H1 (cell line): ENCODE results near the gene LRRC61. TPM values are rescaled to one million over a fixed set of nuclear protein-coding genes. Genes with fewer than 3 reads are reported as not detected.

ENCODE experiments used
- CTCF ChIA-PET: fragments of 300-600 bp; sonication (Branson Sonifier 250); formaldehyde crosslinking; loops from one replicate; lab custom pipeline; 2021; ENCODE audit not compliant: partially characterized antibody; lab: Charles Lee
- POLR2A ChIA-PET: fragments of 300-600 bp; sonication (Branson Sonifier 250); formaldehyde crosslinking; loops from one replicate; lab custom pipeline; 2021; ENCODE audit warnings: inconsistent platforms; ENCODE audit not compliant: partially characterized antibody; lab: Charles Lee
- DNase-seq, 2 experiments: peaks; one replicate each; pipeline versions ENCODE4 v3.0.0 to v3.0.0-alpha.2; 2010 to 2022; ENCODE audit warnings: low spot score in 2 of 2, low read depth in 1 of 2, mixed read lengths in 1 of 2
- FAIRE-seq: peaks from 2 replicates; lab custom pipeline; 2011; peaks lifted over from hg19 to GRCh38; lab: Jason Lieb, UNC
- H2AFZ ChIP-seq: 2 replicates; pipeline ENCODE4 v1.8.1; 2012; ENCODE audit warnings: low read length, inconsistent platforms
- H2AK5ac ChIP-seq: 2 replicates; pipeline ENCODE4 v1.6.1; 2013; ENCODE audit warnings: low read depth, low read length
- H2BK120ac ChIP-seq: replicated peaks from 2 replicates; pipeline ENCODE3; 2013; ENCODE audit warnings: low read depth, low read length, inconsistent platforms
- H2BK12ac ChIP-seq: 2 replicates; pipeline ENCODE4 v1.6.1; 2013; ENCODE audit warnings: low read depth, low read length
- H2BK15ac ChIP-seq: 2 replicates; pipeline ENCODE4 v1.6.1; 2013; ENCODE audit warnings: low read length
- H2BK20ac ChIP-seq: 2 replicates; pipeline ENCODE4 v1.6.1; 2013; ENCODE audit warnings: low read length
- H2BK5ac ChIP-seq: 2 replicates; pipeline ENCODE4 v1.6.1; 2013; ENCODE audit warnings: low read depth, low read length
- H3K14ac ChIP-seq: 2 replicates; pipeline ENCODE4 v1.6.1; 2013; ENCODE audit warnings: inconsistent platforms; ENCODE audit not compliant: insufficient read length
- H3K18ac ChIP-seq: 2 replicates; pipeline ENCODE4 v1.6.1; 2013; ENCODE audit warnings: low read length; ENCODE audit errors: extremely low read depth
- H3K23ac ChIP-seq: 2 replicates; pipeline ENCODE4 v1.6.1; 2013; ENCODE audit warnings: inconsistent platforms; ENCODE audit not compliant: insufficient read length
- H3K23me2 ChIP-seq: 2 replicates; pipeline ENCODE4 v1.6.1; 2013; ENCODE audit warnings: low read depth, low read length
- H3K27ac ChIP-seq: 2 replicates; pipeline ENCODE4 v1.6.1; 2011; ENCODE audit warnings: low read depth, low read length, inconsistent platforms
- H3K27me3 ChIP-seq, 4 experiments: replicated peaks in 1 of 4; 1 replicate in 1 of 4; 2 replicates in 3 of 4; pipeline versions ENCODE4 v1.6.1 to v1.8.1; 2011 to 2013; ENCODE audit warnings: low read length in 3 of 4, mild to moderate bottlenecking in 3 of 4, inconsistent platforms in 2 of 4, mixed read lengths in 2 of 4, moderate library complexity in 1 of 4; ENCODE audit not compliant: control insufficient read depth in 3 of 4, insufficient read depth in 3 of 4; ENCODE audit errors: extremely low read depth in 1 of 4
- H3K36me3 ChIP-seq, 4 experiments: 2 replicates each; pipeline versions ENCODE4 v1.6.1 to v1.8.1; 2011 to 2013; ENCODE audit warnings: mild to moderate bottlenecking in 4 of 4, low read length in 3 of 4, moderate library complexity in 2 of 4, control low read depth in 1 of 4, inconsistent platforms in 1 of 4; ENCODE audit not compliant: insufficient read depth in 4 of 4, control insufficient read depth in 2 of 4
- H3K4ac ChIP-seq: replicated peaks from 2 replicates; pipeline ENCODE3; 2013; ENCODE audit warnings: low read length, low read depth, mixed read lengths, inconsistent platforms; ENCODE audit not compliant: insufficient read length
- H3K4me1 ChIP-seq, 4 experiments: replicated peaks in 1 of 4; 1 replicate in 1 of 4; 2 replicates in 3 of 4; pipeline versions ENCODE4 v1.6.1 to v1.8.1; 2011 to 2013; ENCODE audit warnings: low read length in 3 of 4, inconsistent platforms in 2 of 4, mixed read lengths in 1 of 4; ENCODE audit not compliant: insufficient read depth in 4 of 4, control insufficient read depth in 3 of 4
- H3K4me2 ChIP-seq, 2 experiments: 2 replicates each; pipeline versions ENCODE4 v1.6.1 to v1.8.1; 2011 to 2013; ENCODE audit warnings: low read depth in 2 of 2, low read length in 2 of 2, control low read depth in 1 of 2, inconsistent platforms in 1 of 2, mild to moderate bottlenecking in 1 of 2; ENCODE audit not compliant: insufficient read depth in 1 of 2
- H3K4me3 ChIP-seq, 4 experiments: fragments of 200-600, 300-600 bp in 1 of 4; sonication (generic), shearing (Covaris generic), sonication (Bioruptor Twin) in 1 of 4; 2 replicates each; pipeline versions ENCODE4 v1.5.1 to v1.8.1; 2011 to 2016; ENCODE audit warnings: low read length in 4 of 4, low read depth in 3 of 4, control low read depth in 2 of 4, inconsistent platforms in 2 of 4, mild to moderate bottlenecking in 2 of 4, mixed read lengths in 1 of 4, moderate library complexity in 1 of 4; ENCODE audit not compliant: insufficient read depth in 2 of 4; ENCODE audit errors: extremely low read depth in 1 of 4
- H3K56ac ChIP-seq: replicated peaks from 2 replicates; pipeline ENCODE3; 2013; ENCODE audit warnings: low read depth, mild to moderate bottlenecking, mixed read lengths, low read length, inconsistent platforms; ENCODE audit not compliant: insufficient read length
- H3K79me1 ChIP-seq: 2 replicates; pipeline ENCODE4 v1.6.1; 2013; ENCODE audit warnings: low read depth, low read length, control low read depth
- H3K79me2 ChIP-seq, 2 experiments: 2 replicates each; pipeline versions ENCODE4 v1.6.1 to v1.8.1; 2012 to 2013; ENCODE audit warnings: low read length in 2 of 2, mild to moderate bottlenecking in 2 of 2, inconsistent platforms in 1 of 2; ENCODE audit not compliant: insufficient read depth in 2 of 2, control insufficient read depth in 1 of 2
- H3K9ac ChIP-seq, 4 experiments: replicated peaks in 1 of 4; 1 replicate in 1 of 4; 2 replicates in 3 of 4; pipeline versions ENCODE4 v1.6.1 to v1.8.1; 2011 to 2013; ENCODE audit warnings: low read depth in 3 of 4, low read length in 3 of 4, control low read depth in 2 of 4, mild to moderate bottlenecking in 2 of 4, moderate library complexity in 2 of 4, inconsistent platforms in 1 of 4; ENCODE audit errors: extremely low read depth in 1 of 4
- H3K9me3 ChIP-seq, 2 experiments: 2 replicates each; pipeline versions ENCODE4 v1.6.1 to v1.8.1; 2012 to 2013; ENCODE audit warnings: mild to moderate bottlenecking in 2 of 2, moderate library complexity in 2 of 2, control low read depth in 1 of 2, inconsistent platforms in 1 of 2, low read depth in 1 of 2, low read length in 1 of 2, mixed read lengths in 1 of 2; ENCODE audit not compliant: insufficient read depth in 2 of 2
- H4K20me1 ChIP-seq, 2 experiments: replicated peaks in 1 of 2; 2 replicates each; pipeline versions ENCODE3 to v1.8.1; 2011 to 2013; ENCODE audit warnings: inconsistent platforms in 2 of 2, low read length in 2 of 2, mild to moderate bottlenecking in 1 of 2; ENCODE audit not compliant: insufficient read depth in 2 of 2, control insufficient read depth in 1 of 2
- H4K5ac ChIP-seq: 2 replicates; pipeline ENCODE4 v1.6.1; 2013; ENCODE audit warnings: low read length, low read depth, mixed read lengths, inconsistent platforms; ENCODE audit not compliant: insufficient read length
- H4K8ac ChIP-seq: 2 replicates; pipeline ENCODE4 v1.8.0; 2013; ENCODE audit warnings: mild to moderate bottlenecking, moderate library complexity, low read length, inconsistent platforms; ENCODE audit not compliant: insufficient read depth; ENCODE audit errors: extremely low read depth
- H4K91ac ChIP-seq: replicated peaks from 2 replicates; pipeline ENCODE3; 2013; ENCODE audit warnings: low read length, mixed read lengths, inconsistent platforms; ENCODE audit not compliant: insufficient read length
- BACH1 ChIP-seq: IDR thresholded peaks from 2 replicates; pipeline ENCODE4 v1.6.1; 2012; ENCODE audit warnings: low read length, improper control_type of control experiment
- WGBS, 2 experiments: shearing (Covaris generic) in 1 of 2; methylation state at CpG; one replicate each; pipeline versions ENCODE4 v1.1.6 to v1.1.7; 2013 to 2015; ENCODE audit warnings: low lambda C conversion rate in 2 of 2, mixed read lengths in 2 of 2, inconsistent platforms in 1 of 2, low coverage in 1 of 2, missing lambda C conversion rate in 1 of 2; ENCODE audit not compliant: insufficient replicate concordance in 2 of 2, insufficient coverage in 1 of 2, insufficient read length in 1 of 2; ENCODE audit errors: extremely low coverage in 1 of 2, missing lambda C conversion rate in 1 of 2; 5-methylcytosine and 5-hydroxymethylcytosine counted together
- polyA plus RNA-seq, 7 experiments: library from polyadenylated mRNA; depleted of rRNA in 3 of 7; stranded (reverse) in 5 of 7; unstranded in 2 of 7; fragments of >200 nt in 5 of 7; fragments of 200-250 nt in 2 of 7; gene quantifications; 1 replicate in 5 of 7; 2 replicates in 1 of 7; 4 replicates in 1 of 7; pipeline versions ENCODE4 v1.2.1 to v1.2.3, GENCODE V29; 2011 to 2013; ENCODE audit warnings: missing spikeins in 2 of 7, mixed read lengths in 2 of 7
- total RNA-seq: library from RNA; stranded (reverse); fragmentation: NEBNext Ultra II Directional; extraction: Animal tissue kit (Norgen Biotek cat#: 25700); gene quantifications from 2 replicates; pipeline ENCODE4 v1.2.1, GENCODE V29; 2021
- TF ChIP-seq, protein P1 (sequence below): IDR thresholded peaks from 2 replicates; pipeline ENCODE4 v1.6.1; 2012; ENCODE audit warnings: inconsistent platforms

The LRRC61 gene
- total and polyA plus RNA-seq, 2 of the 8 experiments (the other 6 are each of a cell fraction or from before 2014, with no cell fraction given) = 0.73 to 44.8 TPM

GRCh38 chr7:150342121-150342408, 18.9 kb downstream of the LRRC61 start:
- H4K5ac ChIP-seq = no peak overlapping the region
- H3K4me3 ChIP-seq = peak overlapping the region; percentile 33 to 94 (median 62)
- WGBS, 2 experiments = 75% methylated on average over 9 of the region's 9 CpGs; no CpG with 5 or more reads in 1 of the 2 experiments
- H4K8ac ChIP-seq = no peak overlapping the region; the same call in 1 of the 2 replicates
- H3K18ac ChIP-seq = peak overlapping the region; percentile 71; the same call in 1 of the 2 replicates
- TF ChIP-seq BACH1 = no peak
- TF ChIP-seq, protein P1, sequence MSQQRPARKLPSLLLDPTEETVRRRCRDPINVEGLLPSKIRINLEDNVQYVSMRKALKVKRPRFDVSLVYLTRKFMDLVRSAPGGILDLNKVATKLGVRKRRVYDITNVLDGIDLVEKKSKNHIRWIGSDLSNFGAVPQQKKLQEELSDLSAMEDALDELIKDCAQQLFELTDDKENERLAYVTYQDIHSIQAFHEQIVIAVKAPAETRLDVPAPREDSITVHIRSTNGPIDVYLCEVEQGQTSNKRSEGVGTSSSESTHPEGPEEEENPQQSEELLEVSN = 0 out of 2 replicates have a peak, but pooled peaks have one; percentile 2
- H4K20me1 ChIP-seq = peaks cover 7 to 18% of the 10 kb centered on the region in 2 experiments
- DNase-seq = no peak
- no peak overlapping the region for H2BK120ac ChIP-seq
- no peak overlapping the region for H2AFZ ChIP-seq
- peaks cover 6% of the 10 kb centered on the region for H3K79me1 ChIP-seq
- H3K14ac ChIP-seq = no peak overlapping the region
- H2BK20ac ChIP-seq = peak overlapping the region; percentile 67
- peak overlapping the region; percentile 50 for H2BK15ac ChIP-seq
- peak; percentile 7 for FAIRE-seq
- no peak overlapping the region for H3K23ac ChIP-seq
- peaks cover 0 to 22% of the 10 kb centered on the region in 2 experiments; a peak in 2 of 4 replicates for H3K79me2 ChIP-seq
- H2BK12ac ChIP-seq = peak overlapping the region; percentile 20; the same call in 1 of the 2 replicates
- peak overlapping the region; percentile 84 to 95 for H3K4me2 ChIP-seq
- ChIA-PET POLR2A (interaction anchor here (0.7 to 2.3 kb wide), 9 partner anchors 11 to 70 kb away, joined by 3 to 19 read pairs (median 4); partner anchors contain the start of gene REPIN1), CTCF (interaction anchor here (1.0 to 5.2 kb wide), 4 partner anchors 13 to 80 kb away, joined by 4 to 41 read pairs (median 6); a partner anchor contains a TSS)
- peaks cover 0 to 22% (median 2%) of the 10 kb centered on the region in 4 experiments; a peak in 3 of 8 replicates for H3K36me3 ChIP-seq
- H2AK5ac ChIP-seq = peak overlapping the region; percentile 59; the same call in 1 of the 2 replicates
- peak overlapping the region; percentile 47 for H3K4ac ChIP-seq
- no peak overlapping the region for H2BK5ac ChIP-seq
- H3K56ac ChIP-seq = no peak overlapping the region
- no peak overlapping the region for H3K27ac ChIP-seq
- peak overlapping the region; percentile 45 for H4K91ac ChIP-seq
- H3K4me1 ChIP-seq = peaks cover 4 to 46% (median 21%) of the 10 kb centered on the region in 4 experiments
- peaks cover 19% of the 10 kb centered on the region for H3K23me2 ChIP-seq
- 0 out of 7 replicates have a peak overlapping the region, but pooled peaks of 1 of the 4 experiments have one; percentile 23 for H3K9ac ChIP-seq
- H3K27me3 ChIP-seq = peaks cover 0 to 26% (median 21%) of the 10 kb centered on the region in 4 experiments; a peak in 6 of 7 replicates
- peaks cover 0 to 11% of the 10 kb centered on the region in 2 experiments; a peak in 2 of 4 replicates for H3K9me3 ChIP-seq
